Chondrocyte (in vitro differentiated cells): ENCODE measurements around the gene KDM1B. TPM values are rescaled to one million over a fixed set of nuclear protein-coding genes. Genes with fewer than 3 reads are reported as not detected.

Experiments used
- DNase-seq: peaks from one replicate; pipeline ENCODE4 v3.0.0; 2021; ENCODE audit warnings: mixed read lengths, low spot score
- H3K27ac Mint-ChIP-seq: one replicate; pipeline ENCODE4 v1.8.0; 2021; ENCODE audit warnings: mild to moderate bottlenecking, moderate library complexity, mixed read lengths; ENCODE audit not compliant: unreplicated experiment
- H3K27me3 Mint-ChIP-seq: 2 replicates; pipeline ENCODE4 v1.8.0; 2021; ENCODE audit warnings: low read depth, mixed read lengths
- H3K36me3 Mint-ChIP-seq: 2 replicates; pipeline ENCODE4 v1.8.0; 2021; ENCODE audit warnings: low read depth, mixed read lengths
- H3K4me1 Mint-ChIP-seq: 2 replicates; pipeline ENCODE4 v1.8.0; 2021; ENCODE audit warnings: low read depth, mild to moderate bottlenecking, mixed read lengths
- H3K4me3 Mint-ChIP-seq: one replicate; pipeline ENCODE4 v1.8.0; 2021; ENCODE audit warnings: mild to moderate bottlenecking, moderate library complexity, mixed read lengths; ENCODE audit not compliant: unreplicated experiment
- H3K9me3 Mint-ChIP-seq: 2 replicates; pipeline ENCODE4 v1.8.0; 2021; ENCODE audit warnings: low read depth, mixed read lengths
- CTCF ChIP-seq: fragments of 200-600 bp; sonication (generic); IDR thresholded peaks from 2 replicates; pipeline ENCODE4 v1.5.0; 2021; ENCODE audit warnings: antibody characterized with exemption, mild to moderate bottlenecking, moderate library complexity
- total RNA-seq: library from RNA; stranded (reverse); gene quantifications from 3 replicates; pipeline ENCODE4 v1.2.1, GENCODE V29; 2021

Gene KDM1B
- total RNA-seq, 1 donor from 2014 or later, result 12.7 TPM

- Mint-ChIP-seq H3K4me1 (peaks cover 14% of the 10 kb centered on the region), H3K27ac (no peak overlapping the region), H3K9me3 (peaks cover 4% of the 10 kb centered on the region), H3K27me3 (no peaks in the 10 kb centered on the region), H3K36me3 (no peaks in the 10 kb centered on the region), H3K4me3 (no peak overlapping the region)
- no peak for DNase-seq
- no peak for TF ChIP-seq CTCF
These were observed 112.8 kb downstream of the KDM1B start for GRCh38 chr6:18268066-18268465.

GRCh38 chr6:18269253-18269652 lies 114.0 kb downstream of the KDM1B start:
- no peak for DNase-seq

GRCh38 chr6:18269717-18270116 lies 114.5 kb downstream of the KDM1B start:
- no peak overlapping the region for H3K4me3 Mint-ChIP-seq
- no peaks in the 10 kb centered on the region for H3K36me3 Mint-ChIP-seq
- no peak for TF ChIP-seq CTCF
- H3K27ac Mint-ChIP-seq, result no peak overlapping the region
- no peak for DNase-seq
- peaks cover 4% of the 10 kb centered on the region for H3K9me3 Mint-ChIP-seq
- peaks cover 8% of the 10 kb centered on the region for H3K4me1 Mint-ChIP-seq
- no peaks in the 10 kb centered on the region for H3K27me3 Mint-ChIP-seq

More at GRCh38 chr6:18269253-18269652, 114.0 kb downstream of the KDM1B start:
- Mint-ChIP-seq H3K27ac (no peak overlapping the region), H3K36me3 (no peaks in the 10 kb centered on the region), H3K27me3 (no peaks in the 10 kb centered on the region), H3K9me3 (peaks cover 4% of the 10 kb centered on the region), H3K4me3 (no peak overlapping the region), H3K4me1 (peaks cover 9% of the 10 kb centered on the region)
- TF ChIP-seq CTCF, result no peak

- no peak for TF ChIP-seq CTCF
- Mint-ChIP-seq H3K4me1 (peaks cover 3% of the 10 kb centered on the region), H3K9me3 (peaks cover 4% of the 10 kb centered on the region), H3K4me3 (no peak overlapping the region), H3K27ac (no peak overlapping the region), H3K27me3 (peaks cover under 1% of the 10 kb centered on the region), H3K36me3 (no peaks in the 10 kb centered on the region)
- DNase-seq, result no peak
These were observed 115.0 kb downstream of the KDM1B start for GRCh38 chr6:18270216-18270615.

Other genes with a start within 250 kb of the KDM1B start
- gene KIF13A, start 167.8 kb upstream of the KDM1B start, total RNA-seq, result 39.5 to 51.9 TPM (median 49.7 TPM) in 3 replicates
- 1.1 to 1.8 TPM (median 1.2 TPM) in 3 replicates for gene NHLRC1, start 32.7 kb upstream of the KDM1B start, total RNA-seq
- gene TPMT, start 345 bp upstream of the KDM1B start, total RNA-seq, result 6.7 to 7.3 TPM (median 6.9 TPM) in 3 replicates
- gene DEK, start 109.1 kb downstream of the KDM1B start, total RNA-seq, result 43.2 to 53.0 TPM (median 46.7 TPM) in 3 replicates
- gene RNF144B, start 231.9 kb downstream of the KDM1B start, total RNA-seq, result 9.6 to 11.2 TPM (median 10.2 TPM) in 3 replicates